Ramos (cell line): ENCODE measurements around the gene TNFRSF18.

Experiments
- in situ Hi-C: fragments of 300-500 bp; cut with MboI; formaldehyde crosslinking; loops from one replicate; pipeline ENCODE4 v1.14.3; 2022; ENCODE audit warnings: low sequenced_read_pairs; ENCODE audit not compliant: unreplicated experiment

The TNFRSF18 gene

GRCh38 chr1:1215881-1216605 is 9.7 kb upstream of the TNFRSF18 start:
- in situ Hi-C loops, result no loop called here

GRCh38 chr1:1215080-1215676 is 8.8 kb upstream of the TNFRSF18 start:
- in situ Hi-C loops, result no loop called here

DNA sequence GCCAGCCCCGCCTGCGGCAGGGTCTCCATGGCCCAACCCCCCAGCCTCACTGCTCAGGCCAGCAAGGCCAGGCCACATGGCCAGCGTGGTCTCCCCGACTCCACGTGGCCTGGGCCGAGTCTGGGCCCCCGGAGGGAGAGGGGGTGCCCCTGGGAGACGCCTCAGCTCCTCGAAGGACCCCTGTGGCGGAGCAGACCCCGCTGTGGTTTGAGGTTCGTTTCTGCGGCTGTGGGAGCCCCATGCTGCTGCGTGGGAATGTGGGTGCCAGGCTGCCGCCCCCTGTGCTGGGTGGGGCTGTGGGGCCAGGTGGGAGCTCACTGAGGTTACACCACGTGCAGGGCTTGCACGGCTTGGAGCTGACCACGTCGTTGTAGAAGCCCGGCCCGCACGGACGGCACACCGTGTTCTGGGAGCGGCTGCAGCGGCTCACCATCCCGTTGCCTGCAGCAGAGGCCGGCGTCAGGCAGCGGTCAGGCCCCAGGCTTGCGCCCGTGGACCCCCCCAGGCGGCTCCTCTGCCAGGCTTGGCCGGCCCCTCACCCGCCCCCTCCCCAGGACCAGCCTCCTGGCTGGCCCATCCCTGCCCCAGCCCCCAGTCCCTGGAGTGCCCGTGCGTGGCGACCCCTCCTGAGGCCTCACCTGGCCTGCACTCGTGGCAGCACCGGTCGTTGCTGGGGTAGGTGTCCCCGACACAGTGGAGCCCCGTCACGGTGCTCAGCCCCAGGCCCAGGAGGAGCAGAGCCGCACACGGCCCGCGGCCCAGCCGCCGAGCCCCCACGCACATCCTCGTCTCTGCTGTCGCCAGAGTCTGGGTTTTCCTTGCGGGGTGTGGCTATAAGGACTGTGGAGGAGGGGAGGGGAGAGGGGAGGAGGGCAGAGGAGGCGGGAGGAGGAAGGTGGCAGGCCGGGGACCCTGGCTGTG is 7.2 kb upstream of the TNFRSF18 start, which contains the start of gene TNFRSF4:
Gene TNFRSF4 (minus strand): TSS at position 809 of the 921 bp plus-strand sequence. CDS start 26 bp downstream, at position 783.
- in situ Hi-C loops, result no loop called here

DNA sequence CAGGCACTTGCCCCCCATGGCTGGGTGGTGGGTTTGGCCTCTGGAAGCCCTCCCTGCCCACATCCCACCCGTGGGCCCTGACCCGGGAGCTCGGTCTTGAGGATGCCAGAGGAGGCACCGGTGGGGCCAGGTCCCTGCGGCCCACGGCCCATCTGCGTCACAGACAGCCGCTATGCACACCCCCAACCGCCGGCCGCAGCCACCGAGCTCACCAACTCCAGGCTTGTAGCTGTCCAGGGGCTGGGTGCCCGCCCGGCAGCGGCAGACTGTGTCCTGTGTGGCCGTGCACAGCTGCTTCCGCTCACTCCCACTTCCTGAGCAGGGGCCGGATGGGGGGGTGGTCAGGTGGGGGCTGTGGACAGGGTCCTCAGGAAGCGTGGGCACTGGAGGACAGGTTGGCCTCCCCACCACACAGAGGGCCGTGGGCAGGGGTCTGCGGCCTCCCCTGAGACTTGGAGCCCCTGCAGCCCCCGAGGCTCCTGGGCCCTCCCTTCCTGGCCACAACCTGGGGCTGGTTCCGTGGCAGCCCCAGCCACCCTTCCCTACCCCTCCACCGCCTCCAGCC is 6.5 kb upstream of the TNFRSF18 start:
- in situ Hi-C loops, result no loop called here

DNA sequence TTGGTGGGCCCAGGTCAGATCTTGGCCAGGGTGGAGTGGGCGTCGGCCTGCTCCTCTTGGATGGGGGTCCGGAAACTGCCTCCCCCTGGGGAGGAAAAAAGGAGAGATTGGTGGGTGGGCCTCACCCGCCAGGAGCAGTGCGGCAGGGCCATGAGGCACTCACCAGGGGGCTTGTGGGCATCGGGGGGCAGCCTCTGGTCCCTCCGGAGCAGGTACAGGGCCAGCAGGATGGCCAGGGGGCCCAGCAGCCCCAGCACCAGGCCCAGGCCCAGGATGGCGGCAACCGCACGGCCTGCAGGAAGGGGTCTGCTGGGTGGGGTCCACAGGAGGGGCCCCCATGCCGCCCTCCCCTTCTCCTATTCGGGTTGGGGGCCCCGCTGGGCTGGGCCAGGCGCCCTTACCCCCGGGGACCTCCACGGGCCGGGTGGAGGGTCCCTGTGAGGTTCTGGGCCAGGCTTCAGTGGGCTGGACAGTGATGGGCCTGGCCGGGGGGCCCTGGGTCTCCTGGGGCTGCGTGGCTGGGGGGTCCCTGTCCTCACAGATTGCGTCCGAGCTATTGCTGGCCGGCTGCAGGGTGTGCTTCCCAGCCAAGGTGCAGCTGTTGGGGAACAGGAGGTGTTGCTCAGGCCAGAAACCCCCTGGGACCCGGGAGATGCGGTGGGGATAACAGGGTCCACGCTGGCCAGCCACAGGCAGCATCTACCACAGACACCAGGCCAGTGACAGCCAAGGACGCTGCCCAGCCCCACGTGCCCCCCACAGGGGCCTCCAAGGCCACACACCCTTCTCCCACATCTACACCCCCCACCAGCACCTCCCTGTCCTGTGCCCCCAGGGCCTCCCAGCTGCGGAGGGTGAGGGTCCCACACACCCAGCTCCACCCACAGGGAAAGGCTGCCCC is 5.4 kb upstream of the TNFRSF18 start:
- in situ Hi-C loops, result no loop called here

DNA sequence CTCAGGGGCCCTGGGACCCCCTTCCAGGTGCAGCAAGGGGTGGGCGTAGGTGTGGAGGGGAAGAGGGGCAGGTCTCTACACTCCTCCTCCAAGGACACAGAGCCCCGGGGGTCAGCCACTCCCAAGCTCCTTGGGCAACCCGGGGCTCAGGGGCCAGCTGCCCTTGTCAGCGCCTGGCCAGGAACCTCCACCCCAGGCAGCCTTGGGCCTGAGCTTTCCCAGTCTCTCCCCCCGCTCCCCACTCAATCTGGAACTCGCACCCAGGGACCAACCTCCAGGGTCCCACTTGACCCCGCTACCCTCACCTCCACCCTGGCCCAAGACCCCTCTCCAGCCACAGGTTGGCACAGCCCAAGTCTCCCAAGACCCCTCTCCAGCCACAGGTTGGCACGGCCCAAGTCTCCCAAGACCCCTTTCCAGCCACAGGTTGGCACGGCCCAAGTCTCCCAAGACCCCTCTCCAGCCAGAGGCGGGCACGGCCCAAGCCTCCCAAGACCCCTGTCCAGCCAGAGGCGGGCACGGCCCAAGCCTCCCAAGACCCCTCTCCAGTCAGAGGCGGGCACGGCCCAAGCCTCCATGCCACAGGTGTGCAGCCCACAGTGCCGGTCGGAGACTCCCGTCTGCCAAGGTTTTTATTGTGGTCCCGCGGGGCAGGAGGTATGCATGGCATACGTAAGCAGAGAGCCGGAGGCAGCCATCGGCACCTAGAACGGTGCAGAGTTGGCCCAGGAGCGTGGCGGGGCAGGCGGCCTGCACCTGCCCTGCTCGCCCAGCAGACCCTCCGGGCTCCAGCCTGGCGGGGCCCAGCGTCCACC is 4.5 kb upstream of the TNFRSF18 start:
- in situ Hi-C loops, result no loop called here

GRCh38 chr1:1208713-1209433 is 2.5 kb upstream of the TNFRSF18 start:
- in situ Hi-C loops, result no loop called here

- in situ Hi-C loops, result no loop called here
Observed at GRCh38 chr1:1207571-1207892, 1.1 kb upstream of the TNFRSF18 start.

DNA sequence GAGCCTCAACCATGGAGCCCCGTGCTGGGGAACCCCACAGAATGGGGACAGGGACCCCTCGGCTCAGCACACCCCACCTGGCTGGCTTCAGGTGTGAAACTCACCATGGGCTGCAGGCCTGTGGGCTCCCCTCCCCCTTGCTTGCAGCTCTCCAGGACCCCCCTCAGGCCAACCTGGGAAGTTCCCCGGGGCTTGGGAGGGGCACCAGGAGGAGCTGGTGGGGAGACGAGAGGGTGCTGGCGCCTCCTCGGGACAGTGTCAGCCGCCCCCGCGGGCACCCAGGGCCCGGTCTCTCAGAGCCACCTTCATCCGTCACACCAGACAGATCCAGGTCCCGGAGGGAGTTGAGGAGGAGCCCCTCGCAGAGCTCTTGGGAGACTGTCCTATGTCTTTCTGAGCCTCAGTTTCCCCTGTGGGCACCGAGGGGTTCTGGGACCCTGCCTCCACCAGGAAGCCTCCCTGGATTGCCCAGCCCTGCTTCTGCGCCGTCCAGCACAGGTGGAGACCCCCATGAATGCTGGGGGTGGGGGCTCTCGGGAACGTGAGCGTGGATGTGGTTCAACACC is 657 bp upstream of the TNFRSF18 start:
- in situ Hi-C loops, result no loop called here

DNA sequence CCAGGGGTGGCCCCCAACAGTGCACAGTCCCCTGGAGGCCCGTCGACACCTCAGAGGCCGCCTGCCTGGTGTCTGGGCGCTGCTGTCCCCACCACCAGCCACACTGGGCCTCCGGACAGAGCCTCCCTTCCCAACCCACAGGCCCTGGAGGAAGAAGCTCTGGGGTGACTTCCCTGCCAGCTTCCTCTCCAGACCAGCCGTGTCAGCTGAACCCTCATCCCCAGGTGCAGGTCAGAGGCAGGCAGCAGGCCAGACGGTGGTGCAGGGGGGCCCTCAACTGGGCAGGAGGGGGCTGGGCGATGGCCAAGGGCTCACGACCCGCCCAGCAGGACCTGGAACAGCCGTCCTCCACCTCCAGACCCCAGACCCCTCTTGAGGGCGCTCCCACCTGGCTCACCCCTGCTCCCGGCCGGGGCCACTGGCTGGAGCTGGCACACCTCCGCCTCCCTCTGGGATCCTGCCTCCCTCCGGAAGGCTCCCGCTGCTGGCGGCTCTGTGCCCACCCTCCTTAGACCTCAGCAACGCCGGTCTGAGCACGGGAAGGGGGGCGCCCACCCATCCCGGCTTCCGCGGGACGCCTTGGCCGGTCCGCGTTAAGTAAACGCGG is 520 bp downstream of the TNFRSF18 start:
- in situ Hi-C loops, result no loop called here

- in situ Hi-C loops, result no loop called here
Observed at GRCh38 chr1:1204998-1205768, 1.2 kb downstream of the TNFRSF18 start.

DNA sequence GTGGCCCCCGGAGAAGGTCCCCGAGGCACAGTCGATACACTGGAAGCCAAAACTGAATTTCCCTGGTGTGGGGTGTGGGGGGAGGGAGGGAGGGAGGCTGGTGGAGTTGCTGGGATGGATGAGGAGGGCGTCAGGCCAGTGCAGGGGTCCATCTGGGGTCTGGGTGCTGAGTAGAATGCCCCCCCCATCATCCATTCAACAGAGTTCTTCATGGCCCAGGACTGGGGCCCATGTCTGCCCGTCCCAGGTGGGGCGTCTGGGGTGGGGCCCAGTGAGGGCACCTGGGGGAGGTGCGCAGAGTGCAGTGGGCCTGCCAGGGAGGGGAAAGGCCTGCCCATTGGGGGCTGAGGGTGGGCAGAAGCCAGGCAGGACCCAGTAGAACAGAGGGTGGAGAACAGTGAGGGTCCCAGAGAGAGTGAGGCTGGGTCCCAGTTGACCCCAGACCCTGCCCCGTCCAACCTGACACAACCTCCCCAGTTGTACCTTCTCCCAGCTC is 1.9 kb downstream of the TNFRSF18 start:
- in situ Hi-C loops, result no loop called here

DNA sequence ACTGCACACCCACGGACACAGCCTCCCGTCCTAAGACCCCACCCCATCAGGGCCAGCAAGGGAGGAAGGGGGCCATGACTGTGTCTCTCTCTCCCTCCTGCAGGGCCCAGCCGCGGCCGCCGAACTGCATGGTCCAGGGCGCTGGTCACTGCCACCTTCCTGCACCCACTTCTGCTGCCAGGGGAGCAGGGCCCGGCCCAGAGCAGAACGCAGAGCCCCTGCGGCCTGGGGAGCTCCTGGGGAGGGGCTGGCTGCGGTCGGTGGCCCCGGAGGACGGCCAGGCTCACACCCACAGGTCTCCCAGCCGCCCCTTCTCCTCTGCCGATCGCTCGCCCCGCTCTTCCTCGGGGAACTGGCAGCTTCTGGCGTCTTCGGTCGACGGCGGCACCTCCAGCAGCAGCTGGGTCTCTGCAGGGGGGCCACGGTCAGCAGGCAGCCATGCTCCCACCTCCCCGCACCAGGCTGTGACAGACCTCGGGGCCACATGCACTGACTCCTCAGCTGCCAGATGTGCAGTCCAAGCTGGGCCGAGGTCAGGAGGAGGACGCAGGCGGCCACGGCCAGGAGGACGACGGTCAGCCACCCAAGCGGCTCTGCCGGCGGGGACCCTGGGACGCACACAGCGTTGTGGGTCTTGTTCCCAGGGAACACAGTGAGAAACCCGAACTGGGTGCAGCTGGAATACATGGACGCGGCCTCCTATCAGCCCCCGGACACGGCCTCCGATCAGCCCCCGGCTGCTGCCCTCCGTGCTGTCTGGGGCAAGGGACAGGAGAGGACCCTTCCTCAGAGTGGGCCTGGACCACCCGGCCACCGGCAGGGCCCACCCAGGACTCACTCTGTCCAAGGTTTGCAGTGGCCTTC is 2.6 kb downstream of the TNFRSF18 start:
- in situ Hi-C loops, result no loop called here

DNA sequence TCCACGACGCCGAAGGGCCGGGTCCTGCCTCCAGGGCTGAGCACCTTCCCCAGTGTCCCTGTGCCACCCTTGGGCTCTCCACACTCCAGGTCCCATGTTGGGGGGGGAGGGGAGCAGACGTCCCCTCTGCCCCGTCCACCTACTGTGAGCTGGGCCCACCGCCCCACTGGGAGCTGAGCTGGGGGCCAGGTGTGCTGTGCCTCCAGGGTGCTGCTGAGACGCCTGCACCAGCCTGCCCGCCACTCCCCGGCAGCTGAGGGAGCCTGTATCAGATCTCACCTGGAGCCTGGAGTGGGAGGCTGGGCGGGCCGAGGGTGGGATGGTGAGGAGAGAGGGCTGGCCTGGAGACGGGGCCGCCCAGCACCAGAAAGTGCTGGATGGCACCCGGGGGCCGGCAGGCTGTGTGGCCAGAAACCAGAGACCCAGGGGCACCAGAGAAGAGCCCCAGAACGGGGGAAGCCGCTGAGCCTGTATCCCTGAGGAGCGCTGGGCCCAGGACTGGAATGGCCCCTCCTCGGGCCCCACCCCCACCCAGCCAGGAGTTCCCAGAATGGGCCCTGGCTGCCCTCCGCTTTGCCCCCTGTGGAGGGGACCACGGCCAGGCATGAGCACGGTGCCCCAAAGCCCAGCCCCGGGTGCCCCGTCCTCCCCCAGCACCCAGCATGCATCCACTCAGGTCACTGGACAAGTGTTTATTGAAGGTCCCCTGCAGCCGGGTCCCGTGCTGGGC is 3.4 kb downstream of the TNFRSF18 start:
- in situ Hi-C loops, result no loop called here
